Hematopoietic multipotent progenitor cell treated with erythropoietin and hydrocortisone succinate and interleukin-3 and kit ligand, for 8 days (in vitro differentiated cells): ENCODE measurements around the gene POLR2A.
"Not testable (repeated sequence)": the region's sequence is repeated elsewhere in the genome, so short reads cannot be mapped to it uniquely, and the experiment has no call there.

Source experiments
- DNase-seq: peaks from one replicate; pipeline ENCODE4 v3.0.0-alpha.2; 2015

POLR2A gene

GRCh38 chr17:7479213-7480088 lies 4.7 kb upstream of the POLR2A start, which contains the start of gene ZBTB4:
ZBTB4 (minus strand) TSS chr17:7479631; CDS start chr17:7466801, 12,830 bp downstream.
- peak; percentile 43 for DNase-seq

GRCh38 chr17:7480089-7480384 lies 4.1 kb upstream of the POLR2A start:
- no peak for DNase-seq

- DNase-seq = not testable (repeated sequence)
Observed at GRCh38 chr17:7481275-7481674, 2.9 kb upstream of the POLR2A start, which contains the start of gene SLC35G6. SLC35G6 (plus strand) TSS chr17:7481446; CDS start chr17:7481517, 71 bp downstream.

GRCh38 chr17:7481842-7482741 lies 2.1 kb upstream of the POLR2A start:
- peak; percentile 25 for DNase-seq

GRCh38 chr17:7482742-7483088 lies 1.5 kb upstream of the POLR2A start:
- DNase-seq = peak; percentile 33

GRCh38 chr17:7483255-7484066 lies 705 bp upstream of the POLR2A start:
- peak; percentile 94 for DNase-seq

- DNase-seq = no peak
Observed at GRCh38 chr17:7484919-7485377, 782 bp downstream of the POLR2A start.

- DNase-seq = peak; percentile 14
Observed at GRCh38 chr17:7486181-7486580, 2.0 kb downstream of the POLR2A start.

GRCh38 chr17:7490144-7490543 lies 6.0 kb downstream of the POLR2A start:
- no peak for DNase-seq

- DNase-seq = no peak
Observed at GRCh38 chr17:7491583-7491982, 7.4 kb downstream of the POLR2A start.

GRCh38 chr17:7493941-7494340 lies 9.8 kb downstream of the POLR2A start:
- no peak for DNase-seq

GRCh38 chr17:7495906-7496434 lies 11.8 kb downstream of the POLR2A start:
- no peak for DNase-seq

GRCh38 chr17:7496470-7497183 lies 12.5 kb downstream of the POLR2A start:
- no peak for DNase-seq

GRCh38 chr17:7497228-7497627 lies 13.1 kb downstream of the POLR2A start:
- DNase-seq = no peak

- DNase-seq = no peak
Observed at GRCh38 chr17:7497636-7498035, 13.5 kb downstream of the POLR2A start.

- DNase-seq = no peak
Observed at GRCh38 chr17:7499161-7499560, 15.0 kb downstream of the POLR2A start.

- DNase-seq = no peak
Observed at GRCh38 chr17:7501729-7502128, 17.6 kb downstream of the POLR2A start.

- DNase-seq = no peak
Observed at GRCh38 chr17:7502171-7502847, 18.1 kb downstream of the POLR2A start.

GRCh38 chr17:7502987-7503386 lies 18.8 kb downstream of the POLR2A start:
- no peak for DNase-seq

- DNase-seq = no peak
Observed at GRCh38 chr17:7503521-7503920, 19.4 kb downstream of the POLR2A start.

GRCh38 chr17:7508145-7508544 lies 24.0 kb downstream of the POLR2A start:
- DNase-seq = no peak
